ENCODE measurements around the gene ITFG2. TPM values are rescaled to one million over a fixed set of nuclear protein-coding genes. Genes with fewer than 3 reads are reported as not detected.

Gene ITFG2
- total RNA-seq, 1 experiment from 2014 or later = 41.6 TPM

- Histone ChIP-seq H2AK5ac (ENCODE audit: insufficient read length, low read length) (no peak overlapping the region), H3K79me1 (ENCODE audit: insufficient read depth, low read depth, low read length, poor library complexity, severe bottlenecking) (no peaks in the 10 kb centered on the region), H3T11ph (ENCODE audit: low read length) (no peak overlapping the region), H4K5ac (ENCODE audit: insufficient read length, low read depth, low read length) (no peak overlapping the region), H3K79me2 (ENCODE audit: insufficient read depth, low read length) (no peaks in the 10 kb centered on the region), H3K23me2 (ENCODE audit: insufficient read length, low read depth, low read length, poor library complexity, severe bottlenecking) (no peaks in the 10 kb centered on the region), H3K14ac (ENCODE audit: insufficient read depth, low read length) (no peak overlapping the region), H3K4me1 (ENCODE audit: insufficient read depth, low read length) (peaks cover 3% of the 10 kb centered on the region; the same call in 1 of the 2 replicates), H3K9ac (ENCODE audit: extremely low read depth, insufficient read length, low read length) (no peak overlapping the region), H4K91ac (ENCODE audit: insufficient read length, low read depth, low read length) (no peak overlapping the region), H4K20me1 (ENCODE audit: control insufficient read depth, insufficient read depth, insufficient read length) (no peaks in the 10 kb centered on the region), H2BK15ac (ENCODE audit: low read depth, low read length) (no peak overlapping the region), H3K56ac (ENCODE audit: insufficient read length, low read depth, low read length) (no peak overlapping the region), H2BK12ac (ENCODE audit: insufficient read length, low read depth, low read length) (no peak overlapping the region), H3K23ac (ENCODE audit: insufficient read length, low read depth, low read length) (no peak overlapping the region), H3K9me3 (ENCODE audit: control insufficient read depth, low read depth, low read length) (no peaks in the 10 kb centered on the region), H3K18ac (ENCODE audit: insufficient read length, low read depth, low read length) (no peak overlapping the region), H2BK5ac (ENCODE audit: insufficient read length, low read length) (no peak overlapping the region), H2BK120ac (ENCODE audit: low read depth, low read length, poor library complexity, severe bottlenecking) (no peak overlapping the region), H2AFZ (ENCODE audit: low read length) (no peak overlapping the region), H3K27ac (ENCODE audit: insufficient read length, low read depth, low read length) (no peak overlapping the region), H4K8ac (replicated peaks; ENCODE audit: insufficient read length, low read depth, low read length) (no peak overlapping the region), H2BK20ac (ENCODE audit: low read depth, low read length, poor library complexity, severe bottlenecking) (no peak overlapping the region), H3K27me3 (ENCODE audit: insufficient read depth, low read length) (no peaks in the 10 kb centered on the region), H3K4ac (ENCODE audit: low read depth, low read length) (no peak overlapping the region), H3K4me2 (ENCODE audit: insufficient read depth, insufficient read length, low read length) (no peak overlapping the region)
- WGBS (ENCODE audit: extremely low coverage, insufficient read length, low lambda C conversion rate) = no CpG with 5 or more reads among the region's 14 CpGs
- H3K27me3 Mint-ChIP-seq (ENCODE audit: low read depth) = no peaks in the 10 kb centered on the region
- no peaks in the 10 kb centered on the region for H3K9me3 Mint-ChIP-seq
- no peak overlapping the region for H3K4me3 Mint-ChIP-seq
- DNase-seq = no peak
- H3K36me3 Mint-ChIP-seq (ENCODE audit: insufficient read depth in 1 of 3, low read depth in 3 of 3) = peaks cover 27 to 81% (median 63%) of the 10 kb centered on the region in 3 experiments
- H3K27ac Mint-ChIP-seq = peak overlapping the region; percentile 56 to 79 (median 73); a peak in 4 of 7 replicates
- peaks cover 37% of the 10 kb centered on the region in 2 experiments for H3K4me1 Mint-ChIP-seq
- no peak for TF ChIP-seq CTCF (conservative IDR thresholded peaks at IDR 0.05)
These were observed 14.4 kb downstream of the ITFG2 start for GRCh38 chr12:2826721-2827515.
